HPDE6-E6E7 (cell line): ENCODE results near the gene LRIT1.

ENCODE experiments used
- DNase-seq: peaks from one replicate; pipeline ENCODE4 v3.0.0; 2011; ENCODE audit warnings: missing footprints; ENCODE audit errors: extremely low spot score

LRIT1 gene

GRCh38 chr10:84214046-84214572 is 27.2 kb downstream of the LRIT1 start:
- DNase-seq: no peak

- DNase-seq: no peak
These were observed 28.3 kb downstream of the LRIT1 start for GRCh38 chr10:84213076-84213475.

GRCh38 chr10:84212014-84212413 is 29.3 kb downstream of the LRIT1 start:
- DNase-seq: no peak

- DNase-seq: no peak
These were observed 29.8 kb downstream of the LRIT1 start for GRCh38 chr10:84211566-84211965.

- no peak for DNase-seq
These were observed 33.3 kb downstream of the LRIT1 start for GRCh38 chr10:84208023-84208422.

- no peak for DNase-seq
These were observed 35.4 kb downstream of the LRIT1 start for GRCh38 chr10:84205853-84206525.

- DNase-seq: peak; percentile 63
These were observed 36.1 kb downstream of the LRIT1 start for GRCh38 chr10:84205049-84205852.

GRCh38 chr10:84204610-84205009 is 36.7 kb downstream of the LRIT1 start:
- DNase-seq: no peak

GRCh38 chr10:84204122-84204521 is 37.2 kb downstream of the LRIT1 start:
- peak; percentile 61 for DNase-seq

- no peak for DNase-seq
These were observed 39.0 kb downstream of the LRIT1 start for GRCh38 chr10:84202349-84202748.

- no peak for DNase-seq
These were observed 39.7 kb downstream of the LRIT1 start for GRCh38 chr10:84201682-84202081.

GRCh38 chr10:84201244-84201606 is 40.1 kb downstream of the LRIT1 start:
- DNase-seq: no peak

- DNase-seq: no peak
These were observed 40.7 kb downstream of the LRIT1 start for GRCh38 chr10:84200537-84201243.

- DNase-seq: no peak
These were observed 43.0 kb downstream of the LRIT1 start for GRCh38 chr10:84198206-84198915.

- no peak for DNase-seq
These were observed 43.7 kb downstream of the LRIT1 start for GRCh38 chr10:84197643-84198042.

- no peak for DNase-seq
These were observed 44.4 kb downstream of the LRIT1 start for GRCh38 chr10:84196941-84197340.

GRCh38 chr10:84196083-84196482 is 45.3 kb downstream of the LRIT1 start:
- DNase-seq: no peak

GRCh38 chr10:84195044-84195830 is 46.1 kb downstream of the LRIT1 start:
- DNase-seq: no peak

- peak; percentile 55 for DNase-seq
These were observed 46.8 kb downstream of the LRIT1 start, which contains the start of gene CDHR1 for GRCh38 chr10:84194424-84195043. CDHR1 (plus strand) TSS chr10:84194537; CDS start chr10:84194761, 224 bp downstream.

- DNase-seq: no peak
These were observed 47.4 kb downstream of the LRIT1 start for GRCh38 chr10:84193846-84194423.
